C4-2B (cell line): Measurements from ENCODE around the gene DSCAML1.
"Not testable (repeated sequence)": the region's sequence is repeated elsewhere in the genome, so short reads cannot be mapped to it uniquely, and the experiment has no call there.

Experiments
- H3K27ac ChIP-seq: fragments of 450-650 bp; 2 replicates; pipeline ENCODE4 v1.5.1; 2017
- CTCF ChIP-seq: fragments of 450-650 bp; conservative IDR thresholded peaks from 2 replicates; pipeline ENCODE4 v1.5.1; 2017; ENCODE audit warnings: mild to moderate bottlenecking
- ZFX ChIP-seq: fragments of 450-650 bp; IDR thresholded peaks from 2 replicates; pipeline ENCODE4 v1.6.1; 2017

DSCAML1 gene

GRCh38 chr11:117410861-117411710 lies 385.9 kb downstream of the DSCAML1 start:
- no peak for TF ChIP-seq CTCF
- no peak for TF ChIP-seq ZFX
- no peak overlapping the region for H3K27ac ChIP-seq

- TF ChIP-seq ZFX = no peak
- no peak for TF ChIP-seq CTCF
- no peak overlapping the region for H3K27ac ChIP-seq
These were observed 386.8 kb downstream of the DSCAML1 start for GRCh38 chr11:117410238-117410637.

GRCh38 chr11:117409511-117409910 lies 387.5 kb downstream of the DSCAML1 start:
- TF ChIP-seq ZFX (no peak), CTCF (no peak)
- H3K27ac ChIP-seq = no peak overlapping the region

GRCh38 chr11:117408356-117408755 lies 388.7 kb downstream of the DSCAML1 start:
- no peak overlapping the region for H3K27ac ChIP-seq
- TF ChIP-seq CTCF (no peak), ZFX (no peak)

GRCh38 chr11:117407016-117407415 lies 390.0 kb downstream of the DSCAML1 start:
- TF ChIP-seq ZFX (no peak), CTCF (no peak)
- H3K27ac ChIP-seq = no peak overlapping the region

GRCh38 chr11:117405898-117406297 lies 391.1 kb downstream of the DSCAML1 start:
- not testable (repeated sequence) for H3K27ac ChIP-seq

GRCh38 chr11:117399100-117399840 lies 397.7 kb downstream of the DSCAML1 start:
- not testable (repeated sequence) for H3K27ac ChIP-seq

DNA sequence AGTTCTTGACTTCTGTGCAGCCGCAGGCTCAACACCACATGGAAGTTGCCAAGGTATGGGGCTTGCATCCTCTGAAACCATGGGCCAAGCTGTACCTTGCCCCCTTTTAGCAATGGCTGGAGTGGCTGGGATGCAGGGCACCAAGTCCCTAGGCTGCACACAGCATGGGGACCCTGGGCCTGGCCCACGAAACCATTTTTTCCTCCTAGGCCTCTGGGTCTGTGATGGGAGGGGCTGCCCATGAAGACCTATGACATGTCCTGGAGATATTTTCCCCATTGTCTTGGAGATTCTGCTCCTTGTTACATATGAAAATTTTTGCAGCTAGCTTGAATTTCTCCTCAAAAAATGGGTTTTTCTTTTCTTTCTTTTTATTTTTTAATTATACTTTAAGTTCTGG lies 398.4 kb downstream of the DSCAML1 start:
- not testable (repeated sequence) for H3K27ac ChIP-seq

DNA sequence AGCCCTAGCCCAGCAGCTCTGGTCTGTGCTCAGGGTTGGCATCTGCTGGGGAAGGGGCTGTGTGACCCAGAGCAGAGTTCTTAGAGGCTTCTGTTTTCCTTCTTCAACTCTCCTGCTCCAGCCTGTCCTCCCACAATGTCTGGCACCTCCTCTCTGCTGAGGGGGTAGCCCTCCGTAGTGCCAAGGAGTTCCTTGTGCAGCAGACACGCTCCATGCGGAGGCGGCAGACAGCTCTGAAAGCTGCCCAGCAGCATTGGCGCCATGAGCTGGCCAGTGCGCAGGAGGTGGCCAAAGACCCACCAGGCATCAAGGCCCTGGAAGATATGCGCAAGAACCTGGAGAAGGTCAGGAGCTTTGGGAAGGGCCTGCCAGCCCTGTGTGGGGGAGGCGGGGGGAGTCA lies 400.0 kb downstream of the DSCAML1 start:
- H3K27ac ChIP-seq = no peak overlapping the region
- no peak for TF ChIP-seq CTCF
- TF ChIP-seq ZFX = no peak
